GM10266 (cell line): ENCODE measurements around the gene RAPGEF1.
A peak's percentile ranks its signal among the peaks of the same experiment; 100 is the strongest.

ENCODE experiments used
- DNase-seq: peaks from one replicate; pipeline ENCODE4 v3.0.0; 2012; ENCODE audit errors: extremely low spot score
- CTCF ChIP-seq: IDR thresholded peaks from 2 replicates; pipeline ENCODE4 v1.5.1; 2012; ENCODE audit warnings: mild to moderate bottlenecking, low read depth; ENCODE audit not compliant: control insufficient read depth, insufficient read depth; ENCODE audit errors: missing control alignments

RAPGEF1 gene

GRCh38 chr9:131625508-131625787 is 114.4 kb downstream of the RAPGEF1 start:
- TF ChIP-seq CTCF = no peak
- no peak for DNase-seq

- no peak for TF ChIP-seq CTCF
- DNase-seq = no peak
Measured at GRCh38 chr9:131624636-131625507, 115.0 kb downstream of the RAPGEF1 start.

GRCh38 chr9:131623655-131624330 is 116.1 kb downstream of the RAPGEF1 start:
- no peak for TF ChIP-seq CTCF
- DNase-seq = no peak

GRCh38 chr9:131622523-131622922 is 117.4 kb downstream of the RAPGEF1 start:
- DNase-seq = no peak
- TF ChIP-seq CTCF = no peak

- peak; percentile 46 for DNase-seq
Measured at GRCh38 chr9:131621551-131622358, 118.1 kb downstream of the RAPGEF1 start.

GRCh38 chr9:131620764-131621520 is 118.9 kb downstream of the RAPGEF1 start:
- no peak for TF ChIP-seq CTCF
- no peak for DNase-seq

More at GRCh38 chr9:131621551-131622358, 118.1 kb downstream of the RAPGEF1 start:
- TF ChIP-seq CTCF = no peak
